Cardiac fibroblast (primary cell): ENCODE results near the gene PDRG1.

Experiments
- DNase-seq, 2 donors: peaks; one replicate each; pipeline versions ENCODE4 v3.0.0 to v3.0.0-alpha.2; 2010; ENCODE audit warnings: low read depth in 2 of 2
- H3K4me3 ChIP-seq, 2 donors: replicated peaks in 1 of 2; 1 replicate in 1 of 2; 2 replicates in 1 of 2; pipeline ENCODE4 v1.5.1; 2011; ENCODE audit warnings: low read depth in 2 of 2, low read length in 2 of 2, mild to moderate bottlenecking in 2 of 2, moderate library complexity in 1 of 2
- CTCF ChIP-seq: IDR thresholded peaks from one replicate; pipeline ENCODE4 v1.5.1; 2011; ENCODE audit warnings: low read depth, mild to moderate bottlenecking, low read length, inconsistent platforms

PDRG1 gene

GRCh38 chr20:31989030-31989645, 37.3 kb upstream of the PDRG1 start:
- no peak for TF ChIP-seq CTCF
- DNase-seq = no peak
- H3K4me3 ChIP-seq = no peak overlapping the region

DNA sequence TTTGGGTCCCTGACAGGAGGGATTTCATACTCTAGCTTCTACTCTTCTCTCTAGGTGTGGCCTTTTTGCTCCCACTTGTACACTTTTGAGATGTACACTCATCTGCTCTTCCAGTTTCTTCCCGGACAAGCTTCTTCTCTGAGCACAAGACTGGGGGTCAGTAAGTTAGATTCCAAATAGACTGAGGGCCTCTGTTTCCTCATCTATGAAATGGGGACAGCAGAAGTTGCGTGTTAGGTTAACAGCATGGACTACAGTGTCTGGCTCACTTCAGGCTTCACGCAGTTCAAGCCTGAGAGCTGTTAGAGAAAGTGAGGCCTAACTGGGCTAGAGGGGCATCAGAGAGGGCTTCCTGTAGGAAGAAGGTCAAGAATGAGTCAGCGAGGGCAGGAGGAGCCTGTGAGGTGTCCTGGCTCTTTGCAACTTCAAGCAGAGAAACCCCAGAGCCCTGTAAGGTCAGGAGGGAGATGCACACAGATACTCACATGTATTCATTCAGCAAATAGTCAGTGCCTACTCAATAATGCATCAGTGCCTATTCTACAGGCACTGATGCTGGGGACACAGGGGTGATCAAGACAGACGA, 36.7 kb upstream of the PDRG1 start:
- DNase-seq = no peak
- H3K4me3 ChIP-seq = no peak overlapping the region
- no peak for TF ChIP-seq CTCF

DNA sequence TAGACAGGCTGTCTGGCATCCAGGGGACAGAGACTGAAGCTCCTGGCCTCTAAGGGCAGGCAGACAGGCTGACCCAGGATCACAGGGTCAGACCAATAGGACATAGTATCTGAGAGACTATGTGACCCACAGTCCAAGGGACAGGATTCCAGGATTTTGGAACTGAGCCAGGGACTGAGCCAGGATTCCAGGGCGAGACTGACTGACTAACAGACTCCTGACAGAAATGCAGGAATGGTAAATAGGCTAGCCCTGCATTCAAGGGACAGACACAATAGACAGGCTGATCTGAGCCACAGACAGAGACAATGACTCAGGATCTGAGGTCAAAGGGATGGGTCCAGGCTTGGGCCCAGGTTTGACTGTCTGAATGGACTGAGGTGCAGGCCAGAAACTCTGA, 35.9 kb upstream of the PDRG1 start:
- DNase-seq = peak in 1 of 2 donors; percentile 56
- TF ChIP-seq CTCF = no peak
- H3K4me3 ChIP-seq = no peak overlapping the region

DNA sequence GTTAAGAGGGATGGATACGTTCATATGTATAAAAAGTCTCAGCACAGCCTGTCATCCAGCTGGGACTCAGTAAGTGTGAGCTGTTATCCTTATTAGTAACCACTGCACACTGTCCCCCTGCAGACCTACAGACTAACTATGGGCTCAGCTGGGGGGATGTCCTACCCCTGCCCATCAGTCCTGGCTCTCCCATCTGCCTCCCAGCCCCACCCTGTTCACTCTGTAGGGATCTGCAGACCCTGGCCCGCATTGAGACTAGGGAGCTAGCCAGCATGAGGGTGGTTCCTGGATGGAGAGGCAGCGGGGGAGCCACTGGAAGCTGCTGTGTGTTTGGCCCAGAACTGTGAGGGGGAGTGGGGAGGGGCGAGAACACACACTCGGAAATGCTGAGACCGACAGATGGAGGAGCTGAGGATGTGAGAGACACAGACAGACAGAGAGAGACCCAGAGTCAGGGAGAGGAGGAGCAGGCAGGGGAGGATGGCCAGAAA, 33.2 kb upstream of the PDRG1 start:
- DNase-seq = no peak
- H3K4me3 ChIP-seq = no peak overlapping the region
- no peak for TF ChIP-seq CTCF

- no peak overlapping the region for H3K4me3 ChIP-seq
- no peak for DNase-seq
- no peak for TF ChIP-seq CTCF
These were observed 29.9 kb upstream of the PDRG1 start for GRCh38 chr20:31981784-31982183.

- peak in 1 of 2 donors; percentile 5 for DNase-seq
- H3K4me3 ChIP-seq = no peak overlapping the region
- no peak for TF ChIP-seq CTCF
These were observed 28.0 kb upstream of the PDRG1 start for GRCh38 chr20:31979713-31980426.
